ENCODE results near the gene KCNMB1.

The KCNMB1 gene

GRCh38 chr5:170337045-170337733 lies 52.0 kb downstream of the KCNMB1 start:
- TF ChIP-seq ZFX (IDR thresholded peaks at IDR 0.05) = no peak
- TF ChIP-seq CTCF (conservative IDR thresholded peaks at IDR 0.05) = no peak

GRCh38 chr5:170336065-170336464 lies 53.1 kb downstream of the KCNMB1 start:
- no peak overlapping the region for H3K27ac ChIP-seq
- no peak for TF ChIP-seq ZFX (IDR thresholded peaks at IDR 0.05)
- TF ChIP-seq CTCF (conservative IDR thresholded peaks at IDR 0.05) = no peak

More at GRCh38 chr5:170337045-170337733, 52.0 kb downstream of the KCNMB1 start:
- no peak overlapping the region for H3K27ac ChIP-seq

- TF ChIP-seq CTCF (conservative IDR thresholded peaks at IDR 0.05) (no peak), ZFX (IDR thresholded peaks at IDR 0.05) (no peak)
- no peak overlapping the region for H3K27ac ChIP-seq
These were observed 54.5 kb downstream of the KCNMB1 start for GRCh38 chr5:170334626-170335025.

GRCh38 chr5:170333161-170333910 lies 55.8 kb downstream of the KCNMB1 start:
- TF ChIP-seq CTCF (conservative IDR thresholded peaks at IDR 0.05) = no peak
- TF ChIP-seq ZFX (IDR thresholded peaks at IDR 0.05) = no peak
- H3K27ac ChIP-seq = no peak overlapping the region

GRCh38 chr5:170332058-170332457 lies 57.1 kb downstream of the KCNMB1 start:
- no peak overlapping the region for H3K27ac ChIP-seq
- no peak for TF ChIP-seq CTCF (conservative IDR thresholded peaks at IDR 0.05)

- H3K27ac ChIP-seq = no peak overlapping the region
- TF ChIP-seq ZFX (IDR thresholded peaks at IDR 0.05) = no peak
- TF ChIP-seq CTCF (conservative IDR thresholded peaks at IDR 0.05) = no peak
These were observed 58.6 kb downstream of the KCNMB1 start for GRCh38 chr5:170330568-170331054.

- H3K27ac ChIP-seq = no peak overlapping the region
- TF ChIP-seq CTCF (conservative IDR thresholded peaks at IDR 0.05) = no peak
- no peak for TF ChIP-seq ZFX (IDR thresholded peaks at IDR 0.05)
These were observed 59.6 kb downstream of the KCNMB1 start for GRCh38 chr5:170329524-170329923.

All from C4-2B (cell line).